GM20000 (cell line): ENCODE measurements around the gene WWOX.

Experiments used
- DNase-seq: peaks from one replicate; pipeline ENCODE4 v3.0.0; 2012; ENCODE audit warnings: low spot score
- CTCF ChIP-seq: IDR thresholded peaks from 2 replicates; pipeline ENCODE4 v1.5.1; 2012; ENCODE audit warnings: mild to moderate bottlenecking, control low read depth; ENCODE audit errors: extremely low read depth, missing control alignments

WWOX gene

GRCh38 chr16:79172976-79173500 lies 1073.6 kb downstream of the WWOX start:
- DNase-seq: no peak
- TF ChIP-seq CTCF: no peak

DNA sequence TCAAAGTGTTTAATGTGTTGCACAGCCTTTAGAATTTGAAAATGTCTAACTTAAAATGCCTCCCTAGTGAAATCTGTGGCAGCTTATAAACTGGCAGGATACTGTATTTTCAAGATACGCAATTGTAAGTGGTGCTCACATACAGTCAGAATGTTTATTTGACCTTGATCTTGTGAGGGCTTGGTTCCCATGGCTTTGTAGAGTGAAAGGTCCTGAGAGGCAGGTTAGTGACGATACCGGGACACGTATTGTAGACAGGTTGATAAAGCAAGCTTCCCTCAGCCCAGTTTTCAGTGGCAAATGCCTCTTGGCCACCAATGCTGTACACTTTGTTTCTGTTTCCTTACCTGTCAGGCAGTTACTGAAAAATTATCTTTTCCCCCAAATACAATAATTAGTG lies 1074.5 kb downstream of the WWOX start:
- no peak for TF ChIP-seq CTCF
- DNase-seq: no peak

DNA sequence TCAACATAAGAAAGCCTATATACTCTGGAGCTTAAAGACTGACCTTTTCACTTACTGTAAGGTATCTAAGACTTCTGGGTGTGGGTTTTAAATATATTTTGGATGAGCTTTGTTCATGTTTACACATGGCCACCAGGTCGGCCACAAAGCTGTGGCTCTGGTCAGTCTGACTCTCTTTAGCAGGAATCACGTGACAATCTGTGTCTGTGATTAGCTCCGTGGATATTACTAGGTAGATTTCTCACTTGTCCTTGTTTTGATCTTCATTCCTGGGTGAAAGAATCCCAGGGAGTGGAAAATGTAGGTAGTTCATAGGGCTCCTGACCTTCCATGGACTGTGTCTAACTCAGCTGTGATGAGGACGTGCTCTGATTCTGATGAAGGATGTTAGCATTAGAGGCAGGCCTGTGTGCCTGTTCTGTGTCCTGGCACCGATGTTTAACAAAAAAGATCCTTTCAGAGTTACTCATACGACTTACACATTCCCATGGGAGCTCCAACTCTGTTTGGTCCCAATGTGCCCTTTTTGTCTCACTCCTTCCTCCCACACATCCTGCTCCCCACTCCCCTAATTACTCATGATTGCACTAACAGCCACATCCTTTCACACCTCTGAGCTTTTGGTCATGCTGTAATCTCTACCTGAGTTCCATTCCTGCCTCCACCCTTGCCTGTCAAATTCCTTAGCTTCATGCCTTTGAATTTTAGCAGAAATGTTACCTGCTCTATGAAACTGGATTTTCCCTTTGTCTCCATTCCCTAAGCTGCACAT lies 1076.0 kb downstream of the WWOX start:
- no peak for DNase-seq
- TF ChIP-seq CTCF: no peak

GRCh38 chr16:79177018-79177417 lies 1077.6 kb downstream of the WWOX start:
- no peak for DNase-seq
- no peak for TF ChIP-seq CTCF

DNA sequence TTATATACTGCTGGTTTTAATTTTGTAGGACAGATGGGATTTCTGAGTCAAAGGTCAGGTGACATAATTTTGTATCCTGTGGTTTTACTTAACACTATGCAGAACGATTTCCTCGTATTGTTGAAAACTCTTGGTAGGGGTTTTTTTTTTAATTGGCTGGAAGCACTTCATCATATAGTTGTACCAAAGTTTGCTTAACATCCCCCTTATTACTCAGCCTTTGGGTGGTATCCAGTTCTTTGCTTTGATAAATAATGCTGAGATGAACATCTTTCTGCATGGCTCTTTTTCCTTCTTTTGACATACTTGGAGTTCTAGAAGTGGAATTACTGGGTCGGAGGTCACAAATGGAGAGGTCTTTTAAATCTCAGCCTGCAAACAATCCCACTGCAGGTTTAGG lies 1082.0 kb downstream of the WWOX start:
- no peak for TF ChIP-seq CTCF
- no peak for DNase-seq

DNA sequence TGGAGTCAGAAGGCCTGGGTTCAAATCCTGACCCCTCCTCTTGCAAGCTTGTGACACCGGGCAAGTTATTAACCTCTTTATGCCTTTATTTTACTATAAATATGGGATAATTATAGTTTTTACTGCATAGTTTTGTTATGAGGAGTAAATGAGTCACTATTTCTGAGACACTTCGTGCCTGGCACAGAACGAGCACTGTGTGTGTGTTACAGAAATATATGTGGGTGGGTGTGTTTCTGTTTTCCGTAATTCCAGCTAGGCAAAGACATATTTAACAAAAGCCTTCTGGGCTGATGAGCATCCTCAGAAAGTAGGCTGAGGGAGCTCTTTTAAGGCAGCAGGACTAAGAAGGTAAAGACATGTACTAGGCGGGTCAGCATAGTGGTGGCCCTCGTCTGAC lies 1083.2 kb downstream of the WWOX start:
- no peak for DNase-seq
- no peak for TF ChIP-seq CTCF

DNA sequence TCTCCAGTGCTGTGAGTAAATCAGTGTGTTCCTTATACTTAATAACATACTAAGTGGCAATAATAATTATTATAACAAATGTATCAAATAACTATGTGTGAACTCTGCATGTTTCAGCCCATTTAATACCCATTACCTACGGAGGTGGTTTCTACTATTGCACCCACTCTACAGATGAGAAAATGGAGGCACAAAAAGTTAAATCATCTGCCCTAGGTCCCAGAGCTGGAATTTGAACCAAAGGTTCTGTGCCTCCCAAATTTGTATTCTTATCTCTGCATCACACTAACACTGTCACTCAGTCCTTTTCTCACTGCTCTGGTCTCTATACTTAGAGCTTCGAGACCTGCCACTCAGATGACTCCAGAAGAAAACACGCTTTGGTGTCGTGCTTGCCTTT lies 1084.1 kb downstream of the WWOX start:
- no peak for DNase-seq
- TF ChIP-seq CTCF: no peak
